Measurements from ENCODE around the gene SMC1B. TPM values are rescaled to one million over a fixed set of nuclear protein-coding genes. Genes with fewer than 3 reads are reported as not detected.
"Not testable (repeated sequence)": the region's sequence is repeated elsewhere in the genome, so short reads cannot be mapped to it uniquely, and the experiment has no call there.

SMC1B gene
- total and polyA plus RNA-seq, 12 donors: 0.05 TPM; not detected in 11

GRCh38 chr22:45376009-45376408 lies 37.4 kb downstream of the SMC1B start:
- no peak for DNase-seq

DNA sequence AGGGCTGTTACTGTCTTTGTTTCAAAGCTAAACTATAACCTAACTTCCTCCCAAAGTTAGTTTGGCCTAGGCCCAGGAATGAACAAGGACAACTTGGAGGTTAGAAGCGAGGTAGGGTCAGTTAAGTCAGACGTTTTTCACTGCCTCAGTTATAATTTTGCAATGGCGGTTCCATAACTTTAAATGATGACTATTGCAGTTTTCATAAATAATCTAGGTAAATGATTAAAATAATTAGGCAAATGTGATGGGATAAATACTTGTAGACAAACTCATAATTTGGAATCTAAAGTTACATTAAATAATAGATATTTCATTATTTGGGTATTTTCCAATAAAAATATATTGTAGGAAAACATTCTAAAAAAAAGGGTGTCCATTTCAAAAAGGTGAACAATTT lies 39.8 kb downstream of the SMC1B start:
- DNase-seq; H3K9me3 ChIP-seq; H3K4me3 ChIP-seq; H3K27me3 ChIP-seq; intact Hi-C loops (cut with DNase I); H3K36me3 ChIP-seq; H3K27ac ChIP-seq; ATAC-seq: not testable (repeated sequence)
- 84 to 91% methylated on average over 3 of the region's 3 CpGs for WGBS, 2 donors
- H3K4me1 ChIP-seq: peaks cover 0 to 10% (median 0%) of the 10 kb centered on the region in 9 donors

More at GRCh38 chr22:45376009-45376408, 37.4 kb downstream of the SMC1B start:
- no peak for ATAC-seq
- no peaks in the 10 kb centered on the region for H3K36me3 ChIP-seq
- no peak for TF ChIP-seq CTCF (IDR thresholded peaks at IDR 0.05)
- no peaks in the 10 kb centered on the region for H3K9me3 ChIP-seq
- no peak overlapping the region for H3K27ac ChIP-seq
- intact Hi-C loops (cut with DNase I): no loop called here
- no peak overlapping the region for H3K4me3 ChIP-seq
- H3K4me1 ChIP-seq: peaks cover 0 to 10% (median 0%) of the 10 kb centered on the region in 9 donors
- H3K27me3 ChIP-seq: no peaks in the 10 kb centered on the region
- WGBS, 2 donors: 91 to 95% methylated on average over 3 of the region's 3 CpGs

- intact Hi-C loops (cut with DNase I): no loop called here
- Histone ChIP-seq H3K36me3 (no peaks in the 10 kb centered on the region), H3K27ac (no peak overlapping the region), H3K4me1 (no peaks in the 10 kb centered on the region), H3K9me3 (peaks cover 0 to 22% (median 7%) of the 10 kb centered on the region in 11 donors), H3K27me3 (no peaks in the 10 kb centered on the region), H3K4me3 (no peak overlapping the region)
- DNase-seq (no peak), ATAC-seq (no peak)
- 81 to 91% methylated on average over 3 of the region's 3 CpGs for WGBS, 2 donors
- TF ChIP-seq CTCF (IDR thresholded peaks at IDR 0.05): no peak
These were observed 46.7 kb downstream of the SMC1B start for GRCh38 chr22:45366713-45367112.

DNA sequence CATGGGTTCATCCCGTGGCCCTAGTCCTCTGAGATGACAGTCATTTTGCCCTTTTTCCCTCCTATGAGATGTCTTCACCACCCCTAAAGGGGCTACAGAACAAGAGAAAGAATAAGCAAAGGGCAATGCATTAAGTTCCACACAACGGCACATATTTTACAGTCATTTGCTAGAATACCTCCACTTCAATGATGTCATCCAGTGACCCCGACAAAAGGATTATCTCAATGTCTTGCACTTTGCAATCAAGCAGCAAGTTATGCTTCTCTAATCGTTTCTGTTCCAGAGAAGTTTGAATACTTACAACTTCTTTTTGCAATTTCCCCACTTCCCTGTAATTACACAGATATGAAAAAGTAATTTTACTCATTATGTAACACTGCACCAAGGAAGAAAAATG lies 53.8 kb downstream of the SMC1B start:
- H3K4me3 ChIP-seq: no peak overlapping the region
- intact Hi-C loops (cut with DNase I): no loop called here
- no peak for DNase-seq

More for the DNA sequence above, 53.8 kb downstream of the SMC1B start:
- H3K36me3 ChIP-seq: no peaks in the 10 kb centered on the region
- no peak for ATAC-seq
- H3K4me1 ChIP-seq: no peaks in the 10 kb centered on the region
- no peak overlapping the region for H3K27ac ChIP-seq
- TF ChIP-seq CTCF (IDR thresholded peaks at IDR 0.05): no peak
- no peaks in the 10 kb centered on the region for H3K27me3 ChIP-seq
- WGBS, 2 donors: 60 to 68% methylated on average over 4 of the region's 4 CpGs
- no peaks in the 10 kb centered on the region for H3K9me3 ChIP-seq
